Measurements from ENCODE around the gene MYCN.

MYCN gene

DNA sequence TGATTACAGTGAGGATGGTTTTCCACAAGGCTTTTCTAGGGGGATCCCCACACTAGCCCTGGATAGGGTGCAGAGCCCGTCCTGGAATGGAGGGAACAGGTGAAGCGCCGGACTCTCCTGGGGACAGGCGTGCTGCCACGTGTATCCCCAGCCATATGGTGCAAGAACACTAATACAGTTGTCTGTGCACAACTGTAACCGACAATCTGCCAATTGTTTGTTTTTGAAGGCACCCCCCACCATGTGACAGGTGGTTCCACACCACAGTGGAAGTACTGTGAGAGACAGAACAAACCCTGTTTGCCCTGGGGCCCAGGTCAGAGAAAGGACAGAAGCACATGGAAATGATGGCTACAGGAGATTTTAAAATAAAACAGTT, 52.9 kb downstream of the MYCN start:
- ChIA-PET POLR2A (no interaction called here), CTCF (no interaction called here)
- TF ChIP-seq NFRKB (IDR thresholded peaks at IDR 0.05) (no peak), FOXM1 (IDR thresholded peaks at IDR 0.05; ENCODE audit: borderline replicate concordance) (no peak), SUZ12 (IDR thresholded peaks at IDR 0.05) (no peak), FOXK2 (IDR thresholded peaks at IDR 0.05) (no peak), CTBP1 (IDR thresholded peaks at IDR 0.05; ENCODE audit: borderline replicate concordance) (no peak), BHLHE40 (IDR thresholded peaks at IDR 0.05; ENCODE audit: borderline replicate concordance) (no peak), ZNF384 (IDR thresholded peaks at IDR 0.05) (no peak), HDGF (IDR thresholded peaks at IDR 0.05; ENCODE audit: borderline replicate concordance) (no peak)
- TF ChIP-seq, protein P1, sequence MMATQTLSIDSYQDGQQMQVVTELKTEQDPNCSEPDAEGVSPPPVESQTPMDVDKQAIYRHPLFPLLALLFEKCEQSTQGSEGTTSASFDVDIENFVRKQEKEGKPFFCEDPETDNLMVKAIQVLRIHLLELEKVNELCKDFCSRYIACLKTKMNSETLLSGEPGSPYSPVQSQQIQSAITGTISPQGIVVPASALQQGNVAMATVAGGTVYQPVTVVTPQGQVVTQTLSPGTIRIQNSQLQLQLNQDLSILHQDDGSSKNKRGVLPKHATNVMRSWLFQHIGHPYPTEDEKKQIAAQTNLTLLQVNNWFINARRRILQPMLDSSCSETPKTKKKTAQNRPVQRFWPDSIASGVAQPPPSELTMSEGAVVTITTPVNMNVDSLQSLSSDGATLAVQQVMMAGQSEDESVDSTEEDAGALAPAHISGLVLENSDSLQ (IDR thresholded peaks at IDR 0.05), result no peak
- DNase-seq (ENCODE audit: extremely low spot score), result no peak

DNA sequence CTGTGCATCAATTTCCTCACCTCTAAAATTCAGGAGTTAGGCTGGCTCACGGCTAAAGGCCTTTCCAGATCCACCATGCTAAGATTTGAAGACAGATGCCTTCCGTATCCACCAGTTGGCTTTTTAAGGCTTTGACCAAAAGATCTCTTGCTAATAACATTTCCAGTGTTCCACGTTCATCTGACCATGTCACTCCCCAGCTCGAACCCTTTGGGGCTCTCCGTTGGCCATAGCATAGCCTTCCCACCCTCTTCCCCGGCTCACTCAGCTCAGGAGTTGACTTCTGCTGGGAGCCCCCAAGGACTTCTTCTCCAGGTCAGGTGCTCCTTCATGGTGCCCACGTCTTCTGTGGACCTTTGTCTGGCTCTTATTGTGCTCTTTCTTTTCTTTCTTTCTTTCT, 53.3 kb downstream of the MYCN start:
- no peak for DNase-seq (ENCODE audit: extremely low spot score)
- ChIA-PET CTCF (no interaction called here), POLR2A (no interaction called here)
- TF ChIP-seq FOXA1 (IDR thresholded peaks at IDR 0.05) (no peak), ARNT (IDR thresholded peaks at IDR 0.05) (no peak), ZNF384 (IDR thresholded peaks at IDR 0.05) (no peak), LEF1 (IDR thresholded peaks at IDR 0.05; ENCODE audit: borderline replicate concordance) (no peak), FOXM1 (IDR thresholded peaks at IDR 0.05; ENCODE audit: borderline replicate concordance) (no peak), NFRKB (IDR thresholded peaks at IDR 0.05) (no peak), SP1 (IDR thresholded peaks at IDR 0.05) (no peak), L3MBTL2 (conservative IDR thresholded peaks at IDR 0.05) (no peak), TARDBP (IDR thresholded peaks at IDR 0.05) (no peak), BHLHE40 (IDR thresholded peaks at IDR 0.05; ENCODE audit: borderline replicate concordance) (no peak)
- TF ChIP-seq, protein P1 (IDR thresholded peaks at IDR 0.05), result no peak

DNA sequence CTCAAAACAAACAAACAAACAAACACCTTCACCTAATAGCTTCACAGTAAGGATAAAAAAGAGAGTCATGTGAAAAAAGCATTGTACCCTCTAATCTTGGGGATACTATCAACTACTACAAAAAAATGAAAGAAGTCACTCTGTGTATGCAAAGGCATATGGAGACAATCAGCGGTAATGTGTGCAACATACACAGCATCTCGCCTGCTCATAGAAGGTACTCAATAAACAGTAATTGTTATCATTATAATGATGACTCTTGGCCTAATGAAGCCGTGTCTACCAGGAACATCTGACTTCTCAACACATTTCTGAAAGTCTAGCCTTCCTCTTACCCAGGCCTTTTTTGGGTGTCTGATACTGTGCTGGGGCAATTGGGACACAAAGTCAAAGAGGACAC, 55.3 kb downstream of the MYCN start:
- CTCF ChIA-PET, result no interaction called here
- TF ChIP-seq FOXA1 (IDR thresholded peaks at IDR 0.05) (no peak), SP1 (IDR thresholded peaks at IDR 0.05) (no peak), ELF4 (IDR thresholded peaks at IDR 0.05) (no peak), FOXM1 (IDR thresholded peaks at IDR 0.05; ENCODE audit: borderline replicate concordance) (no peak), CTBP1 (IDR thresholded peaks at IDR 0.05; ENCODE audit: borderline replicate concordance) (no peak), TARDBP (IDR thresholded peaks at IDR 0.05) (no peak), ARNT (IDR thresholded peaks at IDR 0.05) (no peak), LEF1 (IDR thresholded peaks at IDR 0.05; ENCODE audit: borderline replicate concordance) (no peak), HDGF (IDR thresholded peaks at IDR 0.05; ENCODE audit: borderline replicate concordance) (no peak), NFRKB (IDR thresholded peaks at IDR 0.05) (no peak), FOXK2 (IDR thresholded peaks at IDR 0.05) (no peak)
- TF ChIP-seq, protein P1 (IDR thresholded peaks at IDR 0.05), result no peak
- POLR2A ChIA-PET, result no interaction called here
- DNase-seq (ENCODE audit: extremely low spot score), result no peak
